HG03565 (cell line): ENCODE data around the gene GNL1.
"Not testable (repeated sequence)": the region's sequence is repeated elsewhere in the genome, so short reads cannot be mapped to it uniquely, and the experiment has no call there.

Experiments
- ATAC-seq: cut with Tn5 transposase; IDR thresholded peaks from one replicate; pipeline ENCODE4 v1.9.1; 2021; ENCODE audit warnings: mild to moderate bottlenecking, moderate library complexity; ENCODE audit not compliant: unreplicated experiment

Gene GNL1

GRCh38 chr6:30500421-30501355 is 55.6 kb downstream of the GNL1 start:
- no peak for ATAC-seq

- not testable (repeated sequence) for ATAC-seq
Observed at GRCh38 chr6:30498705-30499104, 57.6 kb downstream of the GNL1 start.

- no peak for ATAC-seq
Observed at GRCh38 chr6:30497714-30498113, 58.6 kb downstream of the GNL1 start.

- ATAC-seq: not testable (repeated sequence)
Observed at GRCh38 chr6:30497261-30497599, 59.1 kb downstream of the GNL1 start.

- no peak for ATAC-seq
Observed at GRCh38 chr6:30495993-30496392, 60.3 kb downstream of the GNL1 start.

- not testable (repeated sequence) for ATAC-seq
Observed at GRCh38 chr6:30495060-30495459, 61.2 kb downstream of the GNL1 start.

GRCh38 chr6:30494291-30494861 is 61.9 kb downstream of the GNL1 start:
- no peak for ATAC-seq

- ATAC-seq: no peak
Observed at GRCh38 chr6:30493643-30494250, 62.5 kb downstream of the GNL1 start.

- no peak for ATAC-seq
Observed at GRCh38 chr6:30491991-30492952, 64.0 kb downstream of the GNL1 start.
